Measurements from ENCODE around the gene AASDH.
A peak's percentile ranks its signal among the peaks of the same experiment; 100 is the strongest.

The AASDH gene, protein sequence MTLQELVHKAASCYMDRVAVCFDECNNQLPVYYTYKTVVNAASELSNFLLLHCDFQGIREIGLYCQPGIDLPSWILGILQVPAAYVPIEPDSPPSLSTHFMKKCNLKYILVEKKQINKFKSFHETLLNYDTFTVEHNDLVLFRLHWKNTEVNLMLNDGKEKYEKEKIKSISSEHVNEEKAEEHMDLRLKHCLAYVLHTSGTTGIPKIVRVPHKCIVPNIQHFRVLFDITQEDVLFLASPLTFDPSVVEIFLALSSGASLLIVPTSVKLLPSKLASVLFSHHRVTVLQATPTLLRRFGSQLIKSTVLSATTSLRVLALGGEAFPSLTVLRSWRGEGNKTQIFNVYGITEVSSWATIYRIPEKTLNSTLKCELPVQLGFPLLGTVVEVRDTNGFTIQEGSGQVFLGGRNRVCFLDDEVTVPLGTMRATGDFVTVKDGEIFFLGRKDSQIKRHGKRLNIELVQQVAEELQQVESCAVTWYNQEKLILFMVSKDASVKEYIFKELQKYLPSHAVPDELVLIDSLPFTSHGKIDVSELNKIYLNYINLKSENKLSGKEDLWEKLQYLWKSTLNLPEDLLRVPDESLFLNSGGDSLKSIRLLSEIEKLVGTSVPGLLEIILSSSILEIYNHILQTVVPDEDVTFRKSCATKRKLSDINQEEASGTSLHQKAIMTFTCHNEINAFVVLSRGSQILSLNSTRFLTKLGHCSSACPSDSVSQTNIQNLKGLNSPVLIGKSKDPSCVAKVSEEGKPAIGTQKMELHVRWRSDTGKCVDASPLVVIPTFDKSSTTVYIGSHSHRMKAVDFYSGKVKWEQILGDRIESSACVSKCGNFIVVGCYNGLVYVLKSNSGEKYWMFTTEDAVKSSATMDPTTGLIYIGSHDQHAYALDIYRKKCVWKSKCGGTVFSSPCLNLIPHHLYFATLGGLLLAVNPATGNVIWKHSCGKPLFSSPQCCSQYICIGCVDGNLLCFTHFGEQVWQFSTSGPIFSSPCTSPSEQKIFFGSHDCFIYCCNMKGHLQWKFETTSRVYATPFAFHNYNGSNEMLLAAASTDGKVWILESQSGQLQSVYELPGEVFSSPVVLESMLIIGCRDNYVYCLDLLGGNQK

DNA sequence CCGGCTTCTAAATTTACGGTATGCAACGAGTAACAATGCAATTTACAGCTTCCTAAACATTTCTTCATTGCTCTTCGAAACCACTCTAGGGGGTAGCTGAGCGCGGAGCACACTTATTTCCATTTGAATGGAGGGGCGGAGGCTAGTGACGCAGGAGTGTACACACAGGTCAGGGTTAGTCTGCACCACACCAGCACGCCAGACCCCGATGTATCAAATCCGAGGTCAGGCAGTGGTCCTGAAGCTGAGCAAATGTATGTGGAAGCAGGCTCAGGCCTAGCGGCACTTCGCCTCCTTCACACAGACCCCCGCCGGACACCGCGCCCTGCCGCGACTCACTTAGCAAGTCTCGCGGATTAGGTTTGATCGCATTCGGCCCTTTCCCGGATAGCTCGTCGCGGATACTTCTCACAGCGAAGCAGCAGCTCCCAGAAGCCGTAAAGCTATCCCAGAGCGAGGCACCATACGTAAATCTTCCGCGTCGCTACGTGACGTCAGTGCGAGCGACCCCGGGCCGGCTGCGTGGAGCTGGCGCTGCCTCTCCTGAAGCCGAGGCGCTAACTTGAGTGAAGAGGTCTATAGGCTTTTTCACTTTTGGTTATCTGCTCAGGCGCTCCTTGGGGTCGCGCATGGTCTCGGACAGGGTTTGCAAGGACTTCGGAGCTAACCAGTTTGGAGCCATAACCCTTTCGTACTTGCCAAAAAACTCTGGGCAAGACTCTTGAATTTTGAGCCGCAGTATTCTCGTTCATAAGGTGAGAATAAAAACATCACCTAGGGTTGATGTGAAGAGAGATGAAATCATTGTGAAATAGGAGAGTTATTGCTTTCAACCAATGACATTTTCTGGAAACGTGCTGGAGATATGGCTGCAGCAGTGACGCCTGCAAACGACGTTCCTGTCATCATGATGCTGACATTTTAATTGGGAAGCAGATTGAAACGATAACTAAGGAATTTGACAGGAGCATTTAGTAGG lies at the start of gene AASDH:
Gene AASDH, minus strand, starts transcription at position 469 of the 979 bp plus-strand sequence. CDS start 3,192 bp downstream, outside the sequence.
- peak within 1 kb of the TSS; percentile 96 to 97 for H3K27ac ChIP-seq (ENCODE audit: low read depth in 2 of 2, low read length in 2 of 2)
- no peaks in the 10 kb centered on the region for H3K27me3 ChIP-seq (ENCODE audit: control insufficient read depth in 2 of 2, insufficient read depth in 2 of 2, low read length in 2 of 2)
- H3K4me1 ChIP-seq (ENCODE audit: control insufficient read depth in 2 of 2, insufficient read depth in 2 of 2, low read length in 2 of 2): peaks cover 4 to 8% of the 10 kb centered on the region in 2 donors
- H3K36me3 ChIP-seq (ENCODE audit: control insufficient read depth in 2 of 2, insufficient read depth in 2 of 2, low read length in 2 of 2): no peaks in the 10 kb centered on the region
- peak within 1 kb of the TSS; percentile 88 to 89 for H3K9ac ChIP-seq (ENCODE audit: low read depth in 1 of 2, low read length in 2 of 2)
- peak within 1 kb of the TSS; percentile 97 to 98 for H3K4me3 ChIP-seq (ENCODE audit: low read length in 2 of 2)
- no peaks in the 10 kb centered on the region for H3K9me3 ChIP-seq (ENCODE audit: control insufficient read depth in 2 of 2, low read length in 2 of 2)

DNA sequence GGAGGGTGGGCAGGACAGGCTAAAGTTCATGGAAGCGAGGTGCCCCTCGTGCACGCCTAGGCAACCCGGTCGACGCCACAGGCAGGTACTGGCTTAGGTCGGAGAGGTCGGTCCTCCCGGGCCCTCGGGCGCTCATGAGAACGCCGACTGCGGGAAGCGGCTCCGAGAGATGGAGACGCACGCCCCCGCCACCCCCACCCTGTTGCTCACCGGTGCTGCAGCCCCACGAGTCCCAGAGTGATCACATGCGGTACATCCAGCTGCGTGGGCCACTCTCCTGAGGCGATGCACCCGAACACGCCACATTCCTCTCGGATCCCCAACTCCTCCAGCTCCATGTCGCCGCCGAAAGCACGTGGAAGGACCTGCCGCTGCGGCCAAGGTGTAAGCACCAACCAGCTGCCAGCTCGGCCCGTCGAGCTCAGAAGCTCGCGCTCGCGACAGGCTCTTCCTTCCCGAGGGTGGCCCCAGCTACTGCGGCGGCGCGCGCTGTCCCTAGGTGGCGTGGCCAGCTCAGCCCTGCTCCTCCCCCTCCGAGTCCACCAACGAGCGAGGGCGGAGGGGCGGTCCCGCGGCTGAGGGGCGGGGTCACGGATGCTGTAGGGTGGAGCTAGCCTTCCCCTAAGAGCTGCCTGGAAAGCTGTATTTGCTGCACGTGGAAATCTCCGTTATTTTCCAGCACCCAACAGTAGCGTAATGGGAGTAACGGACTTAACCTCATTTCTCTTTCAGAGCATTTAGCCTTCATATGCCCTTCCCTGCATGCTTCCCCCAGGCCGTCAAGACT lies 48.0 kb upstream of the AASDH start, which contains the start of gene PPAT:
Gene PPAT, minus strand, starts transcription at position 476 of the 787 bp plus-strand sequence. Its CDS starts 138 bp downstream, at position 338.
- H3K4me1 ChIP-seq (ENCODE audit: control insufficient read depth in 2 of 2, insufficient read depth in 2 of 2, low read length in 2 of 2): peaks cover 5 to 9% of the 10 kb centered on the region in 2 donors
- H3K9ac ChIP-seq (ENCODE audit: low read depth in 1 of 2, low read length in 2 of 2): peak within 1 kb of the TSS; percentile 60 to 75
- H3K9me3 ChIP-seq (ENCODE audit: control insufficient read depth in 2 of 2, low read length in 2 of 2): no peaks in the 10 kb centered on the region
- no peaks in the 10 kb centered on the region for H3K36me3 ChIP-seq (ENCODE audit: control insufficient read depth in 2 of 2, insufficient read depth in 2 of 2, low read length in 2 of 2)
- H3K27ac ChIP-seq (ENCODE audit: low read depth in 2 of 2, low read length in 2 of 2): peak within 1 kb of the TSS; percentile 94 to 99
- H3K27me3 ChIP-seq (ENCODE audit: control insufficient read depth in 2 of 2, insufficient read depth in 2 of 2, low read length in 2 of 2): no peaks in the 10 kb centered on the region
- H3K4me3 ChIP-seq (ENCODE audit: low read length in 2 of 2): peak within 1 kb of the TSS; percentile 79 to 85

DNA sequence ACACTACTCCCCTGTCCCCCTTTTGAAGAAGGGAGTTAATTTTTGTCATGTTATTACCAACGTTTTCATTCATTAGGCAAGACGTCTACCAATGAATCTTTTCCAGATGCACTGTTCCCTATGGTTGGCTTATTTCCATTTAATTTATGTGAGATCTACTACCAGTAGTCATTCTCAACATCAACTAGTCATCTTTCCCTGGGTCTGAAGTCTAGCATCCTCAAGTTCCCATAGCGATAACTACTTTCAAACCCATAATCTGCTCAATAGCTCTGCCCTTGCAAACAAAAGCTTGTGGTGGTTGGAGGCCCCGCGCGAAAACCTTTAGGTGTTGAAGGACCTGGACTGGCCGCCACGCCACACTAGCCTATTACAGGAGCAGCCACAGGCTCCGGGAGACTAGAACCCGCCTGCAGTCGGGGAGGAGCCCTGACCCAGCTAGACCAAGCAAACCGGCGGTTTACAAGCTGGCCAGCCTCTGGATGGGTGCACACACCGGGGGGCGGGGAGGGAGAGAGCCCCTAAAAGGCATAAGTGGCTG lies 47.4 kb upstream of the AASDH start:
- H3K9ac ChIP-seq (ENCODE audit: low read depth in 1 of 2, low read length in 2 of 2): peak overlapping the region; percentile 60 to 75
- no peaks in the 10 kb centered on the region for H3K27me3 ChIP-seq (ENCODE audit: control insufficient read depth in 2 of 2, insufficient read depth in 2 of 2, low read length in 2 of 2)
- no peaks in the 10 kb centered on the region for H3K36me3 ChIP-seq (ENCODE audit: control insufficient read depth in 2 of 2, insufficient read depth in 2 of 2, low read length in 2 of 2)
- H3K4me1 ChIP-seq (ENCODE audit: control insufficient read depth in 2 of 2, insufficient read depth in 2 of 2, low read length in 2 of 2): peaks cover 5 to 9% of the 10 kb centered on the region in 2 donors
- H3K27ac ChIP-seq (ENCODE audit: low read depth in 2 of 2, low read length in 2 of 2): peak overlapping the region; percentile 94 to 99
- H3K9me3 ChIP-seq (ENCODE audit: control insufficient read depth in 2 of 2, low read length in 2 of 2): no peaks in the 10 kb centered on the region
- peak overlapping the region; percentile 79 to 85 for H3K4me3 ChIP-seq (ENCODE audit: low read length in 2 of 2)

DNA sequence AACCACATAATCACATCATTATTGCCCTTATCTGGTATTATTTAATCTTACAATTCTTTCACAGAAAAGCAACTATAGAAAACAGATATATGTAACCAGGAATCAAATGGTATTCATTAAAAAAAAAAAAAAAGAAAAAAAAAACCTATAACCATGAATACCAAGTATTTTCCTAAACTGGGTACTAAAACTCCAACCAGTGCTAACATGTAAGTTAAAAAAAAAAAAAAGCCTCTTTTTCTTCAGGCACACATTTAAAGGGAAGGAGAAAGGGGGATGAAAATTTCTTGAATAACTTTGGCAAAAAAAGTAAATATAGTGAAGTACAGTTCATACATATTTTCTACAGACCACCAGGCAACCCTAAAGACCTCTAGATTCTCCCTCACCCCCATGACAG lies 46.0 kb upstream of the AASDH start:
- no peak overlapping the region for H3K27ac ChIP-seq (ENCODE audit: low read depth in 2 of 2, low read length in 2 of 2)
- H3K27me3 ChIP-seq (ENCODE audit: control insufficient read depth in 2 of 2, insufficient read depth in 2 of 2, low read length in 2 of 2): no peaks in the 10 kb centered on the region
- H3K9me3 ChIP-seq (ENCODE audit: control insufficient read depth in 2 of 2, low read length in 2 of 2): no peaks in the 10 kb centered on the region
- no peaks in the 10 kb centered on the region for H3K36me3 ChIP-seq (ENCODE audit: control insufficient read depth in 2 of 2, insufficient read depth in 2 of 2, low read length in 2 of 2)
- peaks cover 5 to 9% of the 10 kb centered on the region in 2 donors for H3K4me1 ChIP-seq (ENCODE audit: control insufficient read depth in 2 of 2, insufficient read depth in 2 of 2, low read length in 2 of 2)
- no peak overlapping the region for H3K4me3 ChIP-seq (ENCODE audit: low read length in 2 of 2)
- no peak overlapping the region for H3K9ac ChIP-seq (ENCODE audit: low read depth in 1 of 2, low read length in 2 of 2)

DNA sequence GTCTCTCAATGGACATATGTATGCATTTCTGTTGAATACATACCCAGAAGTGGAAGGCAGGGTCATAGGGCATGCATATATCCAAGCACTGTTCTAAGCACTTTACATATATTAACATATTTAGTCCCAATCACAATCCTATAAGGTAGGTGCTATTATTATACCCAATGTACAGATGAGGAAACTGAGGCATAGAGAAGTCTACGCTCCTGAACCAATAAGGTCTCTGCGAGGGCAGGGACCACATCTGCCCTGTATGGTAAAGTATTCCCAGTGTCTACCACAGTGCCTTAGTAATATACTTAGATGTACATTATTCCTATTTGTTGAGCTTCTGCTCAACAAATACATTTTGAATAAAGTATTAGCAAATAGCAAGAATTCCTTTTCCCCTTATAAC lies 42.9 kb upstream of the AASDH start:
- H3K27me3 ChIP-seq (ENCODE audit: control insufficient read depth in 2 of 2, insufficient read depth in 2 of 2, low read length in 2 of 2): no peaks in the 10 kb centered on the region
- no peaks in the 10 kb centered on the region for H3K9me3 ChIP-seq (ENCODE audit: control insufficient read depth in 2 of 2, low read length in 2 of 2)
- H3K36me3 ChIP-seq (ENCODE audit: control insufficient read depth in 2 of 2, insufficient read depth in 2 of 2, low read length in 2 of 2): no peaks in the 10 kb centered on the region
- peaks cover 2 to 6% of the 10 kb centered on the region in 2 donors for H3K4me1 ChIP-seq (ENCODE audit: control insufficient read depth in 2 of 2, insufficient read depth in 2 of 2, low read length in 2 of 2)
- H3K4me3 ChIP-seq (ENCODE audit: low read length in 2 of 2): no peak overlapping the region
- no peak overlapping the region for H3K9ac ChIP-seq (ENCODE audit: low read depth in 1 of 2, low read length in 2 of 2)
- H3K27ac ChIP-seq (ENCODE audit: low read depth in 2 of 2, low read length in 2 of 2): no peak overlapping the region

DNA sequence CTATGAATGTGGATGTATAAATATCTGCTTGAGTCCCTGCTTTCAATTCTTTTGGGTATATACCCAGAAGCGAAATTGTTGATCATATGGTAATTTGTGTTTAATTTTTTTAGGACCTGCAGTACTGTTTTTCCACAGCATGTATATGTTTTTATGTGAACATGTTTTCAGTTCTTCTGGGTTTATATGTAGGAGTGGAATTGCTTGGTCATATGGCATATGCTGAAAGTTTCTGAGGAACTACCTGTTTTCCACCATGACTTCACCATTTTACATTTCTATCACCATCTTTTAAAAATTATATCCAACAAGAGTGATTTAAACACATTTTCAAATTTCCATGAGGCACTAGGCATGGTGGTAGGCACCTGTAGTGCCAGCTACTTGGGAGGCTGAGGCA lies 39.9 kb upstream of the AASDH start:
- no peak overlapping the region for H3K27ac ChIP-seq (ENCODE audit: low read depth in 2 of 2, low read length in 2 of 2)
- no peaks in the 10 kb centered on the region for H3K36me3 ChIP-seq (ENCODE audit: control insufficient read depth in 2 of 2, insufficient read depth in 2 of 2, low read length in 2 of 2)
- no peaks in the 10 kb centered on the region for H3K27me3 ChIP-seq (ENCODE audit: control insufficient read depth in 2 of 2, insufficient read depth in 2 of 2, low read length in 2 of 2)
- H3K9me3 ChIP-seq (ENCODE audit: control insufficient read depth in 2 of 2, low read length in 2 of 2): no peaks in the 10 kb centered on the region
- H3K4me1 ChIP-seq (ENCODE audit: control insufficient read depth in 2 of 2, insufficient read depth in 2 of 2, low read length in 2 of 2): no peaks in the 10 kb centered on the region
- H3K4me3 ChIP-seq (ENCODE audit: low read length in 2 of 2): no peak overlapping the region
- no peak overlapping the region for H3K9ac ChIP-seq (ENCODE audit: low read depth in 1 of 2, low read length in 2 of 2)

DNA sequence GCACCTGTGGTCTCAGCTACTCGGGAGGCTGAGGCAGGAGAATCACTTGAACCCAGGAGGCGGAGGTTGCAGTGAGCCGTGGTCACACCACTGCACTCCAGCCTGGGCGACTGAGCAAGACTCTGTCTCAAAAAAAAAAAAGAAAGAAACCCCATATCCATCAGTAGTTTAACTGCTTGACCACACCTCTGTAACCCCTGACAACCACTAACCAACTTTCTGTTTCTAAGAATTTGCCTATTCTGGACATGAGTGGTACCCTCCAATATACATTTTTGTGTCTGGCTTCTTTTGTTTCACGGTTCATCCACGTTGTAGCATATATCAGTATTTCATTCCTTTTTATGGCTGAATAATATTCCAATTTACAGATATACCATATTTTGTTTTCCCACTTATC lies 39.0 kb upstream of the AASDH start:
- H3K9ac ChIP-seq (ENCODE audit: low read depth in 1 of 2, low read length in 2 of 2): no peak overlapping the region
- H3K4me1 ChIP-seq (ENCODE audit: control insufficient read depth in 2 of 2, insufficient read depth in 2 of 2, low read length in 2 of 2): no peaks in the 10 kb centered on the region
- no peaks in the 10 kb centered on the region for H3K27me3 ChIP-seq (ENCODE audit: control insufficient read depth in 2 of 2, insufficient read depth in 2 of 2, low read length in 2 of 2)
- H3K4me3 ChIP-seq (ENCODE audit: low read length in 2 of 2): no peak overlapping the region
- no peaks in the 10 kb centered on the region for H3K36me3 ChIP-seq (ENCODE audit: control insufficient read depth in 2 of 2, insufficient read depth in 2 of 2, low read length in 2 of 2)
- H3K27ac ChIP-seq (ENCODE audit: low read depth in 2 of 2, low read length in 2 of 2): no peak overlapping the region
- H3K9me3 ChIP-seq (ENCODE audit: control insufficient read depth in 2 of 2, low read length in 2 of 2): no peaks in the 10 kb centered on the region

DNA sequence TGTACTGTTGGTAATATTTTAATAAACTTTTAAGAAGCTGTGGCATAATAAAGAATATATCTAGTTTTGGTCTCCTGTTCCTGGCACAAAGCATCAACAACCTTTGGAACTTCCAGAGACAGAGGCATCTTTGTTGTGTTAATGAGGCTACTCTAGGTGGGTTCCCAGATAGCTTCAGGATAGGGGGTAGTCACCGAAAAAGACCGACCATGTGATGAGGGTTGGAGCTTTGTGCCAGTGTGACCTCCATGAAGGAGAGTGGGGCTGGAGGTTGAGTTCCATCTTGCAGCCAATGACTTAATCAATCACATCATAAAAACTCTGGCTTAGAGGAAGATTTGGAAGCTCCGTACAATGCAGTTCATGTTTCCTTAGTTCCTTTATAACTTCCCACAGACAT lies 38.2 kb upstream of the AASDH start:
- Histone ChIP-seq H3K36me3 (ENCODE audit: control insufficient read depth in 2 of 2, insufficient read depth in 2 of 2, low read length in 2 of 2) (no peaks in the 10 kb centered on the region), H3K4me3 (ENCODE audit: low read length in 2 of 2) (no peak overlapping the region), H3K9me3 (ENCODE audit: control insufficient read depth in 2 of 2, low read length in 2 of 2) (no peaks in the 10 kb centered on the region), H3K27me3 (ENCODE audit: control insufficient read depth in 2 of 2, insufficient read depth in 2 of 2, low read length in 2 of 2) (no peaks in the 10 kb centered on the region), H3K27ac (ENCODE audit: low read depth in 2 of 2, low read length in 2 of 2) (no peak overlapping the region), H3K4me1 (ENCODE audit: control insufficient read depth in 2 of 2, insufficient read depth in 2 of 2, low read length in 2 of 2) (no peaks in the 10 kb centered on the region), H3K9ac (ENCODE audit: low read depth in 1 of 2, low read length in 2 of 2) (no peak overlapping the region)
